ENCODE data around the gene NOL12. TPM values are rescaled to one million over a fixed set of nuclear protein-coding genes. Genes with fewer than 3 reads are reported as not detected.

The NOL12 gene
- total RNA-seq, 6 donors from 2014 or later, result 23.5 to 89.1 (median 26.7) TPM

GRCh38 chr22:37734402-37734700, 48.2 kb downstream of the NOL12 start:
- Histone ChIP-seq H3K4me3 (no peak overlapping the region), H3K9me3 (no peaks in the 10 kb centered on the region), H3K36me3 (no peaks in the 10 kb centered on the region), H3K27ac (peak overlapping the region in 3 of 4 donors; percentile 8 to 43 (median 23)), H3K4me1 (peaks cover 10 to 30% (median 28%) of the 10 kb centered on the region in 4 donors), H3K27me3 (no peaks in the 10 kb centered on the region)
- DNase-seq, result peak in 1 of 2 donors; percentile 46
- no peak for TF ChIP-seq CTCF (IDR thresholded peaks at IDR 0.05)
- no peak for TF ChIP-seq EP300 (IDR thresholded peaks at IDR 0.05)
- no peak for TF ChIP-seq POLR2AphosphoS5 (IDR thresholded peaks at IDR 0.05)
- TF ChIP-seq POLR2A (IDR thresholded peaks at IDR 0.05), result no peak
- no peak for ATAC-seq (ENCODE audit: low FRiP score in 2 of 2)
- 93% methylated on average over 5 of the region's 6 CpGs; no CpG with 5 or more reads in 1 of the 2 donors for WGBS, 2 donors

GRCh38 chr22:37734964-37735451, 48.9 kb downstream of the NOL12 start:
- Histone ChIP-seq H3K27ac (peak overlapping the region in 2 of 4 donors; percentile 1), H3K36me3 (no peaks in the 10 kb centered on the region), H3K9me3 (no peaks in the 10 kb centered on the region), H3K4me1 (peaks cover 15 to 32% (median 31%) of the 10 kb centered on the region in 4 donors), H3K27me3 (no peaks in the 10 kb centered on the region), H3K4me3 (no peak overlapping the region)
- 83% methylated on average over 10 of the region's 16 CpGs; no CpG with 5 or more reads in 1 of the 2 donors for WGBS, 2 donors
- ATAC-seq (ENCODE audit: low FRiP score in 2 of 2) (peak; percentile 34 to 65), DNase-seq (peak; percentile 68 to 83)
- TF ChIP-seq CTCF (IDR thresholded peaks at IDR 0.05) (peak; percentile 40 to 69 (median 48)), EP300 (IDR thresholded peaks at IDR 0.05) (no peak)

- H3K4me1 ChIP-seq, result peaks cover 33 to 53% (median 38%) of the 10 kb centered on the region in 4 donors
- no peaks in the 10 kb centered on the region for H3K9me3 ChIP-seq
- H3K27ac ChIP-seq, result peak overlapping the region; percentile 45 to 74 (median 73)
- H3K4me3 ChIP-seq, result no peak overlapping the region
- 59 to 63% methylated on average over 5 to 12 of the region's 12 CpGs for WGBS, 2 donors
- no peaks in the 10 kb centered on the region for H3K36me3 ChIP-seq
- no peak for TF ChIP-seq POLR2A (IDR thresholded peaks at IDR 0.05)
- TF ChIP-seq EP300 (IDR thresholded peaks at IDR 0.05), result no peak
- peak; percentile 85 to 86 for TF ChIP-seq POLR2AphosphoS5 (IDR thresholded peaks at IDR 0.05)
- TF ChIP-seq CTCF (IDR thresholded peaks at IDR 0.05), result no peak
- ATAC-seq (ENCODE audit: low FRiP score in 2 of 2) (peak; percentile 47 to 81), DNase-seq (peak; percentile 44 to 52)
- no peaks in the 10 kb centered on the region for H3K27me3 ChIP-seq
These were observed 52.9 kb downstream of the NOL12 start for GRCh38 chr22:37739035-37739434.

GRCh38 chr22:37739611-37740049, 53.5 kb downstream of the NOL12 start:
- TF ChIP-seq EP300 (IDR thresholded peaks at IDR 0.05) (no peak), POLR2A (IDR thresholded peaks at IDR 0.05) (no peak), POLR2AphosphoS5 (IDR thresholded peaks at IDR 0.05) (no peak)
- WGBS, 2 donors, result 71 to 82% methylated on average over 17 of the region's 17 CpGs
- no peaks in the 10 kb centered on the region for H3K36me3 ChIP-seq
- peaks cover 33 to 49% (median 35%) of the 10 kb centered on the region in 4 donors for H3K4me1 ChIP-seq
- H3K4me3 ChIP-seq, result no peak overlapping the region
- ATAC-seq (ENCODE audit: low FRiP score in 2 of 2), result peak in 1 of 2 donors; percentile 39
- H3K27me3 ChIP-seq, result no peaks in the 10 kb centered on the region
- peak overlapping the region; percentile 45 to 74 (median 73) for H3K27ac ChIP-seq
- no peaks in the 10 kb centered on the region for H3K9me3 ChIP-seq
- DNase-seq, result peak in 1 of 2 donors; percentile 71

- peak overlapping the region; percentile 35 to 74 (median 74) for H3K27ac ChIP-seq
- DNase-seq, result peak in 1 of 2 donors; percentile 79
- no peaks in the 10 kb centered on the region for H3K27me3 ChIP-seq
- no peaks in the 10 kb centered on the region for H3K36me3 ChIP-seq
- TF ChIP-seq CTCF (IDR thresholded peaks at IDR 0.05) (no peak), EP300 (IDR thresholded peaks at IDR 0.05) (no peak), POLR2AphosphoS5 (IDR thresholded peaks at IDR 0.05) (no peak), POLR2A (IDR thresholded peaks at IDR 0.05) (no peak)
- whole genome bisulfite sequencing, 2 donors, result 62 to 72% methylated on average over 22 of the region's 22 CpGs
- no peaks in the 10 kb centered on the region for H3K9me3 ChIP-seq
- ATAC-seq (ENCODE audit: low FRiP score in 2 of 2), result no peak
- H3K4me1 ChIP-seq, result peaks cover 32 to 53% (median 38%) of the 10 kb centered on the region in 4 donors
- no peak overlapping the region for H3K4me3 ChIP-seq
These were observed 54.5 kb downstream of the NOL12 start for GRCh38 chr22:37740455-37741311.
